ENCODE measurements around the gene SPOP.

- TF ChIP-seq POLR2AphosphoS5 (IDR thresholded peaks at IDR 0.05; ENCODE audit: low read depth, low read length) (no peak), POLR2A (IDR thresholded peaks at IDR 0.05; ENCODE audit: low read depth, low read length) (no peak)
These were observed 104.2 kb downstream of the SPOP start for GRCh38 chr17:49573510-49574322.

Measured in GM12892 (cell line).